ENCODE data around the gene NES. TPM values are rescaled to one million over a fixed set of nuclear protein-coding genes. Genes with fewer than 3 reads are reported as not detected.

Gene NES
- total RNA-seq, 1 donor from 2014 or later = 78.8 TPM

DNA sequence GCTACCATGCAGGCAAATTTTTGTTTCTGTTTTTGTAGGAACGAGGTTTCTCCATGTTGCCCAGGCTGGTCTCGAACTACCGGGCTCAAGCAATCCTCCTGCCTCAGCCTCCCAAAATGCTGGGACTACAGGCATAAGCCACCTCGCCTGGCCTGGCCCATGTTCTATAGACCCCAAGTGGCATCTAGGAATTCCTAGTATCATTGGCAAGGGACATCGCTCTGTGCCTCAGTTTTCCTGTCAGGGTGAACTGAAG is 14.5 kb downstream of the NES start:
- DNase-seq = no peak

DNA sequence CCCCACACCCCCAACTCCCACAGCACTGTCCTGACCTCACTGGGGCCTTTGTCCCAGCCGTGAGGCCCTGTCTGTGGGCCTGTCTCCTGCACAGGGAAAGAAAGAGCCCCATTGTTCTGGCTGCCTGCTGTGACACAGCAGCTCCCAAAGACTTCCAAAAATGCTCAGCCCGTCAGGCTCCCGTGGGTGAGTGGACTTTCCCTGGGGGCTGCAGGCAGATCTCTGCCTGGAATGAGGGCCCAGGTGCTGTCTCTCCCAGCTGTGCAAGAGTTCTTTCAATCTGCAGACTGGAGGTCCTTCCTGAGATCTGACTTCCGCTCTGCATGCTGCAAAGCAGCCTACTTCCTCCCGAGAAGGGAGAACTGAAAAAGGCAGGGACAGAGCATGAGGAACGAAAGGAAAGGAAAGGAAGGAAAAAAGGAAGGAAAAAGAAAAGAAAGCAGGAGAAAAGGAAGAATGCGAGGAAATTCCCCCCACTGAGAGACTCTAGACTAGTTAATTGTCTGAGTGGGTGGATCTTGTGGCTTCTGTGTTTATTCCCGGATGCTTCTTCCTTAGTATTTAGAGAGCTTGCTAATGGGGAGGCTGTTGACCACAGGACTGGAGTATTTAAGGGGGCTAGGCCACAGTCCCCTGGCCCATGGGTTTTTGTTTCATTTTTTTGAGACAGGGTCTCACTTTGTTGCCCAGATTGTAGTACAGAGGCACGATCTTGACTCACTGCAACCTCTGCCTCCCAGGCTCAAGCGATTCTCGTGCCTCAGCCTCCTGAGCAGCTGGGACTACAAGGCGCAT is 15.0 kb downstream of the NES start:
- DNase-seq = peak; percentile 52

DNA sequence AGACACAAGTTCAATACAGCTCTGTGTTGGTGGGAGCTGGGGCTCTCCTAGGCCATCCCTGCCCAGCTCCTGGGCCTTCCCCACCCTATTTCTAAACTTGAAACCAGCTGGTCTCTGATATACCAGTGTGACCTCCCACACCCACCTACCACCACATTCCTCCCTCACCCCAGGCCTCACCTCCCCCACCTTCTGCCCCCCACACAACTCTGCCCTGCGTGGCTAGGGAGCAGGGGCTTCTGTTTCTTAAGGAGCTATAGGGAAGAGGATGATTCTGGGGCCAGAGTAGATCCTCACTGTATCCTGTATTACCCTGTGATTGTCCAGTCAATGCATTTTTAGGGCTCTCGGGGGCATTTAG is 16.5 kb downstream of the NES start:
- no peak for DNase-seq

DNA sequence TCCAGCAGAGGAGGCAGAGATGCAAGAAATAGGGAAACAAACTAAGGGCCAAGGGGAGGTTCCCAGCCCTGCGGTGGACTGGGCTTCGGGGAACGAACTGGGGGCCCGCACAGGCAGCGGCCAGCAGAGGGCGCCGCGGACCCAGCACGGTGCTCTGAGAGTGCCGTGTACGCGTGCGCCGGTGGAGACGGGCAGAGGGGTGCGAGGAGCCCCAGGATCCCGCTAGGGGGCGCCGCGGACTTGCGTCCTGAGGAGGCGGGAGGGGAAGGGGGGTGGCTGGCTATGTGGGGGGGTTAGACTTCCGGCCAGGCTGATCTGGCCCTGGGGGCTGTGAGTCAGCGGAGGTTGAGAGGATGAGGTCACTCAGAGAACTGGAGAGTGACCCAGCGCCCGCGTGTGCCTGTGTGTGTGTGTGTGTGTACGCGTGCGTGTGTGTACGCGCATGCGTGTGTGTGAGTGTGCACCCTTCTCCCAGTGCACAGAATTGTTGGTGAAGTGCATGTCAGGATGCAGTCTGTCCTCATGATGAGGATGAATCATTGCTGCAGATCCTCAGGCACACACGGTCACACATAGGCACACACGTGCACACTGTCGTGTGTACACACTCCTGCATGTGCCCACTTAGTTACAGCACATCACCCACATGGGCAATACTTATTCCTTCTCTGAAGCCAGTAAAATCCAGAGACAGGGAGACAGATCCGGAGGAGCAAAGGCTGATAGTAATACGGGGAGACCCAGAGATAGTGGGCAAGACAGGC is 17.0 kb downstream of the NES start:
- DNase-seq = peak; percentile 99

DNA sequence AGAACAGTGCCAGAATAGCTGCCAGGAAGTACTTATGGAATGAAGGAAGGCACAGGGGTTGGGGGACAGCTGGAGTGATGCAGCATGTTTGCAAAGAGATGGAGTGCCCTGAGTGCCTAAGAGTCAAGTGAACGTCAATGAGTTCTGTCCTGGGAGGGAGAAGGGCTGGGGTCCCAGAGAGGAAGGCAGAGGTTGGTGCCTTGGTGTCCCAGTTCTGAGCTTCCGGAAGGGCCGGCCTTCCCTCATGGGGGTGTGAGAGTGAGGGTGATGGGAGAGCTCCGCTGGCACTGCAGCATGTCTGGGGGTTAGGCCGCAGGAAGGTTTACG is 17.6 kb downstream of the NES start:
- DNase-seq = no peak

GRCh38 chr1:156658945-156659574 is 18.1 kb downstream of the NES start:
- no peak for DNase-seq

- DNase-seq = no peak
These were observed 18.7 kb downstream of the NES start for GRCh38 chr1:156658496-156658895.

DNA sequence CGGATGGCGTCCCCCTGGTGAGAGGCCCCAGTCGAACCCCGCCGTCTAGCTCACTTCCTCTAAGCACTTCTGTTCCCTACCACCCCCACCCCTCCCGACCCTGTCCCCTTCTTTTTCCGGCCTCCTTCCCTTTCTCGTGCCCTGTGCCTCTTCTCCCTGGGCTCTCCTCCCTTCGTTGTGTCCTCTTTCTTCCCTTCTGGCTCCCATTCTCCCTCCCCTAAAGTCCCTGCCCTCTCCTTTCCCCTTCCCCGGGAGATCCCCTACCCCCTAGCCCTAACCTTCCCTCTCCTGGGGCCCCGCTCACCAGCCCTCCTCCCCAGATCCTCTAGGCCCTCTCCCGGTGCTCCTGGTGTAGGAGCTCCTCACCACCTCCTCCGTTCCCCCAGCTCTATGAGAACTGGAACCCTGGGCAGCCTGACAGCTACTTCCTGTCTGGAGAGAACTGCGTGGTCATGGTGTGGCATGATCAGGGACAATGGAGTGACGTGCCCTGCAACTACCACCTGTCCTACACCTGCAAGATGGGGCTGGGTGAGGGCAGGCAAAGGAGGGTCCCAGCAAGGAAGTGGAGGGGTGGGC is 19.4 kb downstream of the NES start:
- DNase-seq = no peak

- DNase-seq = peak; percentile 76
These were observed 20.1 kb downstream of the NES start for GRCh38 chr1:156656806-156657740.

GRCh38 chr1:156655904-156656516 is 21.2 kb downstream of the NES start:
- DNase-seq = no peak

GRCh38 chr1:156655151-156655903 is 21.9 kb downstream of the NES start:
- no peak for DNase-seq

GRCh38 chr1:156654700-156655099 is 22.5 kb downstream of the NES start:
- DNase-seq = no peak

DNA sequence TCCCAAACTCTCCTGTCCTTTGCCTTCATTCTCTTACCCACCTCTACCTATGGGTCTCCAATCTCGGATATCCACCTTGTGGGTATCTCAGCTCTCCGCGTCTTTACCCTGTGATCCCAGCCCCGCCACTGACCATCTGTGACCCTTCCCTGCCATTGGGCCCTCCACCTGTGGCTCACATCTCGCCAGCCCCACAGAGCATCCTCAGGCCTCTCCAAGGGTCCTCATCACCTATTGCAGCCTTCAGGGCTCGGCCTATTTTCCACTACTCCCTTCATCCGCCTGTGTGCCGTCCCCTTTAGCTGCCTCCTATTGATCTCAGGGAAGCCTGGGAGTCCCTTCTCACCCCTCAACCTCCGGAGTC is 24.2 kb downstream of the NES start:
- no peak for DNase-seq

- DNase-seq = peak; percentile 57
These were observed 24.8 kb downstream of the NES start for GRCh38 chr1:156652131-156652991.

DNA sequence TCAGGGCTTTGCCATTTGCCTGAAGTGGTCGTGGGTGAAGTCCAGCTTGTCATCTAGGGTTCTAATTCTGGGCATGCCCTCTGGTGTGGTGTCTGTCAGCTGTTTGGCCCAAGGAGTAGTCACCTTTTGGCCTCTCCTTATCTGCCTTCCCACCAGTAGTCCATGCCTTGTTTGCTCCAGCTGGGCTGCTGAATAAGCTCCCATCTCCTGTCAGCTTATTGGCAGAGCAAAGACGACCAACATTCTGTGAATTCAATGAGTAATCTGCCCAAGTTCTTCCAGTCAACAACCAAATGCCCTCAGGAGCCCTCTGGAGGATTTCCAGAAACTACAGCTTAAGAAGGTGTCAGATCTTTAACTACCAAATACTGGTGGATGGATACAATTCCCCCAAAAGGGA is 28.3 kb downstream of the NES start:
- no peak for DNase-seq

GRCh38 chr1:156648496-156648895 is 28.7 kb downstream of the NES start:
- DNase-seq = no peak

- DNase-seq = no peak
These were observed 29.9 kb downstream of the NES start for GRCh38 chr1:156647351-156647750.

- DNase-seq = no peak
These were observed 30.4 kb downstream of the NES start for GRCh38 chr1:156646738-156647211.

DNA sequence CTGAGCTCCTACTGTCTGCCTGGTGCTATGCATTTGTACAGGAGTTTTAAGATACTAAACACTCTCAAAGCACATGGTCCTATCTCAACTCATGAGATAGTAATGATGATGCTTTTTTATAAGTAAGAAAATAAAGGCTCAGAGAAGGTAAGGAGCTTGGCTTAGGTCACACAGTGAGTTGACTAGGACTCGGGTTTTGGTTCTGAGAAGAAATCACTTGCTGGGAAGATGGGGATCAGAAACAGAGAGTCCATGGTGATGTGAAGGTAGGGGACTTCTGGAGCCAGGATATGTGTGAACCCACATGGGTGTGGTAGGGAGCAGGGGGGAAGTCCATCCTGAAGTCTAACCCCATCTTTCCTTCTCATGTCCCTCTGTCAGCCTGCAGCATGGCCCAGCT is 31.5 kb downstream of the NES start:
- DNase-seq = no peak

DNA sequence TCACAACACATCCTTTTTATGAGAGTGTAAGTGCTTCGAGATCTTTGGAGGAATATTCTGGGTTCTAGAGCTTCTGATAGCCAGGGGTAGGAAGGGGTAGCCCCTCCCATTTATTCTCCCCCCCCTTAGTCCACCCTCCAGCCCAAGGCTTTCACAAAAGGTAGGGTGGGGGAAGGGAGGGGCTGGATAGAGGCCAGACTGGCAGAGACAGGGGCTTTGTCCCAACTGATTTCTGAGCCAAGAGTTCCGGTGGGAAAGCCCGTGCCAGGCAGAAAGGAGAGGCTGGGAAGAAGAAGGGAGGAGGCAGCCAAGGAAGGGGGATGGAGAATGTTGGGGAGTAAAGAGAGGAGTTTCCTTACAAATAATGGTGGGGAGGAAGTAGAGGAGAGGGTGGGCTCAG is 32.2 kb downstream of the NES start:
- DNase-seq = no peak

All from dermis blood vessel endothelial cell (primary cell).